Brain microvascular endothelial cell (primary cell): ENCODE results near the gene TBXAS1.

ENCODE experiments used
- DNase-seq: peaks from one replicate; pipeline ENCODE4 v3.0.0-alpha.2; 2020
- H3K27ac ChIP-seq: fragments of 250-450 bp; sonication (Bioruptor Pico); 2 replicates; pipeline ENCODE4 v1.5.1; 2020; ENCODE audit warnings: mild to moderate bottlenecking, moderate library complexity
- H3K27me3 ChIP-seq: fragments of 250-450 bp; sonication (Bioruptor Pico); replicated peaks from 2 replicates; pipeline ENCODE4 v1.5.1; 2020; ENCODE audit warnings: mild to moderate bottlenecking
- H3K36me3 ChIP-seq: fragments of 250-450 bp; sonication (Bioruptor Pico); replicated peaks from 2 replicates; pipeline ENCODE4 v1.5.1; 2020; ENCODE audit warnings: mild to moderate bottlenecking
- H3K4me3 ChIP-seq: 2 replicates; pipeline ENCODE4 v1.5.1; 2011; ENCODE audit warnings: low read depth, mild to moderate bottlenecking, control low read depth, low read length, moderate library complexity
- CTCF ChIP-seq: IDR thresholded peaks from 2 replicates; pipeline ENCODE4 v1.5.1; 2011; ENCODE audit warnings: low read depth, mild to moderate bottlenecking, moderate library complexity, low read length, control low read depth, inconsistent platforms; ENCODE audit errors: missing control alignments
- in situ Hi-C: cut with HindIII; loops from 2 replicates; pipeline ENCODE4 v1.10.0; 2017; ENCODE audit warnings: low sequenced_read_pairs, low pct_ligation_motif_present

Gene TBXAS1

DNA sequence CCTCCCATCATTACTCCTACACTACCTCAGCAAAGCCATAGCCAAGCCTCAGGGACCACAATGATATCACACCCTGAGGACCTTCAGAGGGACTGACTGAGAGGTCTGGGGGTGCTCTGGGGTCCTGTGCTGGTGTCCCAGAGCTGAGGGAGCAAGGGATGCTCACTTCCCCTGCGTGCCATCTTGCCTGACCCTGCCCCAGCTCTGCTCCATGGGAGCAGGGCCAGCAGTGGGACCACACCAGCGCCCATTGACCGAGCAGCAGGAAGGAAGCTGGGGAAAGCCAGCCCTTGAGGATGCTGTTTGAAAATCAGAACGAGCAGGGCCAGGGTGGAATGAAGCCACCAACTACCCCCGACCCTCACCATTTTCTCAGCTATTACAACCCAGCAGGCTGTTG is 130.7 kb downstream of the TBXAS1 start:
- DNase-seq: no peak

GRCh38 chr7:139960157-139960556 is 131.1 kb downstream of the TBXAS1 start:
- TF ChIP-seq CTCF: no peak
- Histone ChIP-seq H3K27ac (no peak overlapping the region), H3K27me3 (no peaks in the 10 kb centered on the region), H3K36me3 (no peaks in the 10 kb centered on the region), H3K4me3 (no peak overlapping the region)
- in situ Hi-C loops: no loop called here
- DNase-seq: peak; percentile 16

More for the DNA sequence above, 130.7 kb downstream of the TBXAS1 start:
- Histone ChIP-seq H3K4me3 (no peak overlapping the region), H3K27ac (no peak overlapping the region), H3K27me3 (no peaks in the 10 kb centered on the region), H3K36me3 (no peaks in the 10 kb centered on the region)
- no peak for TF ChIP-seq CTCF
- in situ Hi-C loops: no loop called here

- DNase-seq: no peak
- Histone ChIP-seq H3K27me3 (no peaks in the 10 kb centered on the region), H3K36me3 (no peaks in the 10 kb centered on the region), H3K27ac (no peak overlapping the region), H3K4me3 (no peak overlapping the region)
- TF ChIP-seq CTCF: no peak
- in situ Hi-C loops: no loop called here
These were observed 137.0 kb downstream of the TBXAS1 start for GRCh38 chr7:139965942-139966628.

- in situ Hi-C loops: no loop called here
- no peaks in the 10 kb centered on the region for H3K27me3 ChIP-seq
- no peaks in the 10 kb centered on the region for H3K36me3 ChIP-seq
- no peak for DNase-seq
- no peak for TF ChIP-seq CTCF
- H3K4me3 ChIP-seq: no peak overlapping the region
- H3K27ac ChIP-seq: no peak overlapping the region
These were observed 137.9 kb downstream of the TBXAS1 start for GRCh38 chr7:139966949-139967348.

GRCh38 chr7:139968931-139969330 is 139.9 kb downstream of the TBXAS1 start:
- in situ Hi-C loops: no loop called here

More at GRCh38 chr7:139968931-139969330, 139.9 kb downstream of the TBXAS1 start:
- no peaks in the 10 kb centered on the region for H3K27me3 ChIP-seq
- H3K36me3 ChIP-seq: no peaks in the 10 kb centered on the region
- no peak for DNase-seq
- no peak overlapping the region for H3K4me3 ChIP-seq
- no peak for TF ChIP-seq CTCF
- H3K27ac ChIP-seq: no peak overlapping the region
